Osteoblast (primary cell): Measurements from ENCODE around the gene CCT7. TPM values are rescaled to one million over a fixed set of nuclear protein-coding genes. Genes with fewer than 3 reads are reported as not detected.

ENCODE experiments used
- DNase-seq: peaks from one replicate; pipeline ENCODE4 v3.0.0; 2011; ENCODE audit warnings: low spot score, mixed read lengths; ENCODE audit not compliant: insufficient read length; ENCODE audit errors: missing footprints
- H2AFZ ChIP-seq: 2 replicates; pipeline ENCODE4 v1.6.0; 2011; ENCODE audit warnings: mild to moderate bottlenecking, low read length
- H3K27ac ChIP-seq: 2 replicates; pipeline ENCODE4 v1.5.1; 2011; ENCODE audit warnings: mild to moderate bottlenecking, low read depth, low read length, moderate library complexity
- H3K27me3 ChIP-seq: 2 replicates; pipeline ENCODE4 v1.6.0; 2012; ENCODE audit warnings: mild to moderate bottlenecking, control low read depth, inconsistent platforms, low read length, moderate library complexity; ENCODE audit not compliant: insufficient read depth
- H3K36me3 ChIP-seq: 2 replicates; pipeline ENCODE4 v1.5.1; 2011; ENCODE audit warnings: mild to moderate bottlenecking, low read length, control low read depth, moderate library complexity; ENCODE audit not compliant: insufficient read depth
- H3K4me1 ChIP-seq: 2 replicates; pipeline ENCODE4 v1.5.1; 2011; ENCODE audit warnings: mild to moderate bottlenecking, low read length, control low read depth, moderate library complexity; ENCODE audit not compliant: insufficient read depth
- H3K4me2 ChIP-seq: 2 replicates; pipeline ENCODE4 v1.6.0; 2011; ENCODE audit warnings: mild to moderate bottlenecking, low read length; ENCODE audit not compliant: insufficient read depth
- H3K4me3 ChIP-seq: fragments of 200-600 bp; sonication (generic); 3 replicates; pipeline ENCODE4 v1.5.1; 2012; ENCODE audit warnings: mild to moderate bottlenecking, low read length, inconsistent platforms; ENCODE audit not compliant: insufficient read depth
- H3K79me2 ChIP-seq: 2 replicates; pipeline ENCODE4 v1.6.0; 2012; ENCODE audit warnings: mild to moderate bottlenecking, low read length, control low read depth, inconsistent platforms; ENCODE audit not compliant: insufficient read depth
- H3K9me3 ChIP-seq: 2 replicates; pipeline ENCODE4 v1.5.1; 2011; ENCODE audit warnings: low read depth, low read length, control low read depth
- H4K20me1 ChIP-seq: 2 replicates; pipeline ENCODE4 v1.6.0; 2012; ENCODE audit warnings: mild to moderate bottlenecking, low read length, control low read depth; ENCODE audit not compliant: insufficient read depth
- CTCF ChIP-seq: IDR thresholded peaks from 2 replicates; pipeline ENCODE4 v1.5.1; 2011; ENCODE audit warnings: mild to moderate bottlenecking, low read depth, low read length, moderate library complexity; ENCODE audit errors: extremely low read depth
- total RNA-seq: library from RNA; depleted of rRNA; stranded (reverse); fragments of >200 nt; gene quantifications from 2 replicates; pipeline ENCODE4 v1.2.3, GENCODE V29; 2012

CCT7 gene
- total RNA-seq, 1 donor, result 200 TPM

- H3K4me1 ChIP-seq, result no peaks in the 10 kb centered on the region
- H2AFZ ChIP-seq, result no peak overlapping the region
- no peak for DNase-seq
- peaks cover 52% of the 10 kb centered on the region for H3K36me3 ChIP-seq
- no peaks in the 10 kb centered on the region for H3K9me3 ChIP-seq
- H3K27ac ChIP-seq, result no peak overlapping the region
- no peak for TF ChIP-seq CTCF
- peaks cover 16% of the 10 kb centered on the region for H4K20me1 ChIP-seq
- H3K4me2 ChIP-seq, result no peak overlapping the region
- H3K79me2 ChIP-seq, result no peaks in the 10 kb centered on the region
- H3K4me3 ChIP-seq, result no peak overlapping the region
- no peaks in the 10 kb centered on the region for H3K27me3 ChIP-seq
These were observed 19.8 kb downstream of the CCT7 start for GRCh38 chr2:73253901-73254300.

DNA sequence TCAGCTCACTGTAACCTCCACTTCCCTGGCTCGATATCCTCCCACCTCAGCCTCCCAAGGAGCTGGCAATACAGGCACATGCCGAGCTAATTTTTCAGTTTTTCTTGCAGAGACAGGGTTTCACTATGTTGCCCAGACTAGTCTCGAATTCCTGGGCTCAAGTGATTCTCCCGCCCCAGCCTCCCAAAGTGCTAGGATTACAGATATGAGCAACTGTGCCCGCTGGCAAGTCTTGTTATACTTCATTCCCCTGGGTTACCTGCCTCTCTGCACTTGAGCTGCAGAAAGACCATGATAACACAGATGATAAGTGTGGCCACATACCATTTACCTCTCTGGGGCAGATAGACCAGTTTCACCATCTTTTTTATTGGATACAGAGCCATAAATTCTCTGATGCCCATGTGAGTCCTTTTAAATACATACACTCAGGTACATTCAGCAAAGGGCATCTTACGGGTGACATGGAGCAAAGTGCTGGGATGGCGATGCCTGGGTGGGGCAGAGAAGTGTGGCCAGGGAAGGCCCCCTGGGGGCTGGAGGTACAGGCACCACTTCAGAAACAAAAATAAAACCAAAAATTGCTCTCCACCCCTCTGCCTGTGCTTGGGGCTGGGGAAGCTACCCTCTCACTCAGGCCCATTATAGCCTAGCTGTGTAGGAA, 20.4 kb downstream of the CCT7 start:
- H4K20me1 ChIP-seq, result peaks cover 16% of the 10 kb centered on the region
- peak; percentile 52 for DNase-seq

DNA sequence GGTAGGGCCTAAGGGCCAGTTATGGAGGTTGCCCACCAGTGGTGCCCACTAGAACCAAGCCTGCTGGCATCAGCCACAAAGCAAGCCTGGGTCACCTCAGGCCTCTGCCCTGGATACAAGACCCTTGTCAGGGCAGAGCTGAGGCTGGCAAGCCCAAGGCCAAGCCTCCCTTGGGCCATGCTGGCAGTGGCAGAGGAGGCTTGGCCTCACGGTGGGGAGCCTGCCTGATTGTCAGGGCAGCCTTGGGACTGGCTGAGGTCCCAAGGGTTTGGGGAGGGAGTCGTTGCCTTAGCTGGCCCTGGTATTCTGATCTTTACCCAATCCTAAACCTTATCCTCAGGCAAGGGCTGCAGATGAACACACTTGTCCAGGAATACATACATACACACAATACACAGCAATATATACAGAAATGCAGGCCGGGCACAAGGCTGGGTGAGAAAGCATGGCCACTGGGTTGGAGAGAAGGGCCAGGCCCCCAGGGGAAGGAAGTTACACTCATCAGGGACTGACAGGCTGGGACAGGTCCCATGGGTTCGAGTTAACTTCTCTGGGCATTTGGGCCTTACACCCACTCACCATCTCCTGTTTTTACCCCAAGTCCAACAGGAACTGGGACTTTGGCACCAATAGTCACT, 21.0 kb downstream of the CCT7 start:
- TF ChIP-seq CTCF, result no peak

More for the DNA sequence above, 20.4 kb downstream of the CCT7 start:
- Histone ChIP-seq H3K36me3 (peaks cover 47% of the 10 kb centered on the region), H3K9me3 (no peaks in the 10 kb centered on the region), H3K27me3 (no peaks in the 10 kb centered on the region), H3K79me2 (no peaks in the 10 kb centered on the region), H3K27ac (no peak overlapping the region), H3K4me1 (no peaks in the 10 kb centered on the region), H3K4me3 (no peak overlapping the region), H2AFZ (no peak overlapping the region), H3K4me2 (no peak overlapping the region)
- no peak for TF ChIP-seq CTCF

GRCh38 chr2:73255907-73256617, 22.0 kb downstream of the CCT7 start:
- Histone ChIP-seq H3K36me3 (peaks cover 31% of the 10 kb centered on the region), H3K4me2 (no peak overlapping the region), H2AFZ (no peak overlapping the region), H3K4me3 (no peak overlapping the region), H3K9me3 (no peaks in the 10 kb centered on the region), H3K4me1 (no peaks in the 10 kb centered on the region), H4K20me1 (peaks cover 16% of the 10 kb centered on the region), H3K27me3 (no peaks in the 10 kb centered on the region), H3K27ac (no peak overlapping the region), H3K79me2 (no peaks in the 10 kb centered on the region)
- DNase-seq, result peak; percentile 64
- no peak for TF ChIP-seq CTCF

More for the DNA sequence above, 21.0 kb downstream of the CCT7 start:
- H4K20me1 ChIP-seq, result peaks cover 16% of the 10 kb centered on the region
- peak; percentile 35 for DNase-seq
- H3K27ac ChIP-seq, result no peak overlapping the region
- H3K9me3 ChIP-seq, result no peaks in the 10 kb centered on the region
- H3K4me2 ChIP-seq, result no peak overlapping the region
- H3K27me3 ChIP-seq, result no peaks in the 10 kb centered on the region
- no peaks in the 10 kb centered on the region for H3K4me1 ChIP-seq
- H3K79me2 ChIP-seq, result no peaks in the 10 kb centered on the region
- H2AFZ ChIP-seq, result no peak overlapping the region
- peaks cover 40% of the 10 kb centered on the region for H3K36me3 ChIP-seq
- H3K4me3 ChIP-seq, result no peak overlapping the region
